GM21360 (cell line): Measurements from ENCODE around the gene BAIAP2.

Experiments
- ATAC-seq: cut with Tn5 transposase; IDR thresholded peaks from one replicate; pipeline ENCODE4 v1.9.1; 2021; ENCODE audit warnings: mild to moderate bottlenecking, moderate library complexity; ENCODE audit not compliant: unreplicated experiment

The BAIAP2 gene

GRCh38 chr17:81036197-81036941 is 1.4 kb downstream of the BAIAP2 start:
- ATAC-seq, result no peak

DNA sequence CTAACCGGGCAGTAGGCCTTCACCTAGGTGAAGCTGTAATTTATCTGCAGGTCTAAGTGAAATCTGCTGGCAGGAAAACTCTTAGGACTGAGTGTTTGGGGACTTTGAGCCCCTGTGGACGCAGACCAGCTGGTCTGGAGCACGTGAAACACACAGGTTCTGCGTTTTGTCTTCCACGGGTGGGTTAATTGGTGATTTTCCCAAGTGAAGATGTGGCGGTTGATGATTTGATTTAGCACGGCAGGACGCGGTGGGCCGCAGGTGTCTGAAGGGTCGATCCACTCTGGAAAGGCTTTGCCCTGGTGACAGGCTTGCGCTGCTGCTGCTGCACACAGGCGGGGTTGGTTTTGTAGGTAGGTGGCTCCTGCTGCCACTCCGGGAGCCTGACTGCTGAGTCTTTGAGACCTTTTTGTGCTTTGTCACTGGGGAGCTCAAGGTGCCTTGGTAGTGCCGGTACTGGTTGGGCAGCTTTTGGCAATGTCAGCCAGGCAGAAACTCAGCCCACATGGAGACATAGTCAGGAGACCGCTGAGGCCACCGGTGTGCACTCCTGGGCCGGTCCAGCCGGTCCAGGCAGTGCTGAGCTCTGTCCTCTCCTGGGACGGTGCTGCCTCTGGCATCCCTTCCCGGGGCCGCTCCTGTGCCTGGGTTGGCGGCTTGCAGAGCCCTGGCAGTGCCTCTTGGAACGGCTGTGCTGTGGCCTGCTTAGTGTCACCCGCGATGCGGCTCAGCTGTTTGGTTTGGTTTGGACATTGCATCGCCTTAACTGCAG is 2.3 kb downstream of the BAIAP2 start:
- no peak for ATAC-seq

DNA sequence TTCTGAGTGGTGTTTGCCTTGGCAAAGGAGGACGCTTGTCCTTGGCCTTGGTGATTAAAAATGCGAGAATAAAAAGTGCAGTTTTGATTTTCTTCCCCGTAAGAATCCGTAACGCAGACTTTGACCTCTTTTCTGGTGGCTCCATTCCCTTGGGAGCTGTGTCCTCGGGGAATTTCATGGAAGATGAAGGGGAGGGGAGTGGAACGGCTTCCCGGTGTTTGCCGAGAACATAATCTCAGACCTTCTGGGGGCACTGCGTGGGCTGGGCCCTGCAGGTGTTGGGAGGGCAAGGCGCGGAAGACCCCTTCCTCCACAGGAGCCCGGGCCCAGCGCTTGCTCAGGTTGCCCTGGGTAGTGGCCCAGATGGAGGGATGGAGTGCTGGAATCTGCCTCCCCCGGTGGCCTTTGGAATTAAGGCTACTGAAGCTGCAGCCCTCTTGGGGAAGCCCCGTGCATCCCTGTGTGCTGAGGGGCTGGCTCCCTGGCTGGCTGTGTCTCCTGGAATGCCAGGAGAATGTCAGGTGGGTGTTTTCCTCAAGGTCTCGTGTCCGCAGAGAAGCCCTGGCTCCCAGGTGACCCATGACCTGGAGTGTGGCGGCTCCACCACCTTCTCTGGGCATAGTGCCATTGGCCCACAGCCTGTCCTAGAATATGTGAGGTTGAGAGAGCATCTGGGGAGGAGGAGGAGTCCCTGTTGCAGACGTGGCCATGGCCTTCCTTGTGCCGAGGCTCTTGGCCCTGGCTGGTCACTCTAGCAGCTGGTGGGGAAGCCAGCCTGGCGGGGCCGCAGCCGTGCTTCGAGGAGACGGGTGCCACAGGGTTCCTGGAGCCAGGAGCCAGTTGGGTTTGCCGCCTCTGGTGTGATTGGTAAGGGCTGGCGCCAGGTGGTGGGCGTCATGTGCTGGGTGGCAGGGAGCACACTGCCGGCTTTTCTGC is 3.1 kb downstream of the BAIAP2 start:
- no peak for ATAC-seq

- no peak for ATAC-seq
Observed at GRCh38 chr17:81039096-81039495, 4.1 kb downstream of the BAIAP2 start.

- ATAC-seq, result no peak
Observed at GRCh38 chr17:81039854-81040758, 5.2 kb downstream of the BAIAP2 start.

DNA sequence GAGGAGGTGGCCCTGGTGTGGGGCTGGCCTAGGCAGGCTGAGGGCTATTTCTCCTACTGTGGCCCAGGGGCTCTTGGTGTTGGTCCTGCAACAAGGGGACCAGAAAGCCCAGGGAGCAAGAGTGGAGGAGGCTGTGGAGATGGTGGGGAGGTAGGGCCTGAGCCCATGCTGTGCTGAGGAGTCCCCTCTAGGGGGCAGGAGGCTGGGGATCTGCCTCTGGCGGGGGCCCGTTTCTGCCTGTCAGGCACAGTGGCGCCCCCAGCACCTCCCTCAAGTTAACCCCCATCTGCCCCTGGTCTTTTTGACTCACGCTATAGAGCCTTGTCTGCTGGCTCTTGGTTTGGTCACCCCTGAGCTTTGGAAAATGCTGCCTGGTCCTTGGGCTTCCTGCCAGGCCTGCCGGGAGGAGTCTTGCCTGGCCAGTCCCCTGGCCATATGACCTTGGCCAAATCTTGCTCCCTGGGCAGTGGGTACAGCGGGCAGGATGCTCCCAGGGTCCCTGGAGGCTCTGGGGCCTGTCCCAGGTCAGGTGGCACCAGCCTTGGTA is 5.9 kb downstream of the BAIAP2 start:
- no peak for ATAC-seq

- ATAC-seq, result no peak
Observed at GRCh38 chr17:81042606-81043005, 7.7 kb downstream of the BAIAP2 start.

GRCh38 chr17:81043319-81043724 is 8.4 kb downstream of the BAIAP2 start:
- ATAC-seq, result no peak

- no peak for ATAC-seq
Observed at GRCh38 chr17:81043725-81044427, 8.9 kb downstream of the BAIAP2 start.

DNA sequence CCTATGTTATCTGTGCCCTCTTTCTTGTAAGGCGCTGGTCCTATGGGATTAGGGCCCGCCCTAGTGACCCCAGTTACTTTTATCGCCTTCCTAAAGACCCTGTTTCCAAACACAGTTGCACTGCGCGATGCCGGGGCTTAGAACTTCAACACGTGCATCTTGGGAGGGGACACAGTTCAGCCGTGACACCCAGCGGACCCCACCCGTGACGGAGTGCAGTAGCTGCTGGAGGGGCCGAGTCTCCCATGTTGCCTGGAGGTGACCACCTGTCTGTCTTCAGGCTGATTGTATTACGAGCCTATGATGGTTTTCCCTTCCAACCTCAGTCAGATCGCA is 9.4 kb downstream of the BAIAP2 start:
- ATAC-seq, result no peak

DNA sequence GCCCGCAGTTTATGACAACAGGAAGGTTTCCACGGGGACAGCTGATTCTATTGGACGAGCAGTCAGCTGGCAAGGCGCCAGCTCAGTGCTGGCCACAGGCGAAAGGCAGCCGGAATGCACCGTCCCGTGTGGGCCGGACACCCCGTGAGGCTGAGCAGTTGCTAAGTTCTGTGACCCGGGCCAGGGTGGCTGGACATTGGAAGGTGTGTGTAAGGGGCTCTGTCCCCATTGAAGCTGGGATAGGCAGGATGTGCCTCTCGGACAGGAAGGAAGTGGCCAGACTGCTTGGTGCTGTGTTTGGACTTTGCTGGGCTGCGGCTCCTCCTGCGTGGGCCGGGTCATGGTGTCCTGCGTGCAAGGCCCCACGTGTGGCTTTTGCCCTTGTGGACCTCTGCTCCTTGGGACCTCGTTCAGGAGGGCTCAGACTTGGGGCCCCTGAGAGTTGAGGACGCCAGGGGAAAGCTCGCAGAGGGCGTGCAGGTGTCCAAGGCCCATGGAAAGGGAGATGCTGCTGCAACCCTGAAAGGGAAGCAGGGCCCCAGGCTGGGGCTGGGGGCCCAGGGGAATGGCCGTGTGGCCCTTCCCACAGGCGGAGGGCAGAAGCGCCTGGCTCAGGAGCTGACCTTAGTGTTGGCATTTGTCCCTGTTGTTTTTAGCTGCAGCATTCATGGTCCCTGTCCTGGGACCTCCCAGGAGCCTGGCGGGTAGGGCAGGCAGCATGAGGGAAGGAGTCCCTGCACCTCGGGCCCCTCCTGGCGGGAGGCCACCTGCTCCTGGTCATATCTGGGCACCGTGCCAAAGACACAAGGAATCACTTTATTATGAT is 10.0 kb downstream of the BAIAP2 start:
- no peak for ATAC-seq

- ATAC-seq, result no peak
Observed at GRCh38 chr17:81045590-81046095, 10.7 kb downstream of the BAIAP2 start.

GRCh38 chr17:81046132-81046769 is 11.3 kb downstream of the BAIAP2 start:
- no peak for ATAC-seq

- no peak for ATAC-seq
Observed at GRCh38 chr17:81046770-81047359, 11.9 kb downstream of the BAIAP2 start.

DNA sequence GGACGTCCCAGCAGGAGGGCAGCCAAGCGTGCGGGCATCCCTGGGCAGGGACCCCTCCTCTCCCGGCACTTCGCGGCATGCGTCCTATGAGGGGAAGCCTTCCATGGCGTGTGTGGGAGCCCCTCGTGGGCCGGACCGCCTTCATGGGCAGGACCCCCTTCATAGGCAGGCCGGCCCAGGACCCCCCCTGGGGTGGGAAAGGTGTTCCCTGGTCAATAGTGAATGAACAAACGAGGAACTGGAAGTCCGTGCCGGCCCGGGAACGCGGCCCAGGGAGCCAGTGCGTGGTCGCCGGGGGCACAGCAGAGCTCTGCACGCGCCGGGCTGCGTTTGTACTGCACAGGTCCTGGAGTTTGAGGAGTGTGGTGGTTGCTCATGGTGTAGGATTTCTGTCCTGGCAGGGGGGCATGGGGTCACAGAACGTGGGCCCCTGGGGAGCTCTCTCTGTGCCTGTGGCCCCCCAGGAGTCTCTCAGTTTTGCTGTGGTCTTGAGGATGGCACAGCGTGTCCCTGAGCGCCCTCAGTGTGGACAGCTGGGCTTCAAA is 13.9 kb downstream of the BAIAP2 start:
- no peak for ATAC-seq

DNA sequence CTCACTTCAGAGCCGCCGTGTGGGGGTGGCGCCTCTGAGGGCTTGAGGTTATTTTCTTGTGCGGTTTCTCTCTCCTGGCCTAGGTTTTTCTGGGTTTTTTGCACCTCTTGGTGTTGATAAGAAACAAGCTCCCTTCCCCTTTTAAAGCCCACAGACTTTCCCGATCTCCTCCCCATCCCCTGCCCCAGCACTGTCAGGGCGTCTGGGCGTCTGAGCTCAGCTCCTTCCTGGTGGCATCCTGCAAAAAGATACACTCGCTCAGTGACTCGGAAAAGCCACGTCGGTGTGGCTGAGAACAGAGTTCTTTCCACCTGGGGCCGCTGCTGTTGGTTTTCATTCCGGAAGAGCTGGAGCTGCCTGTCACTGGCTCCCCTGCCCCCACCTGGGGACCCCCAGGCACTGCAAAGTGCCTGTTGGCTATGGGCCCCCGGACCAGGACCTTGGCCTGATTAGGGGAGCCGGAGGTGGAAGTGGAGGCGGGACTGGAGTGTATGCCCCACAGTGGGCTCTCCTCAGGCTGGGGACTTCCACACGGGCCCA is 14.5 kb downstream of the BAIAP2 start:
- ATAC-seq, result no peak

DNA sequence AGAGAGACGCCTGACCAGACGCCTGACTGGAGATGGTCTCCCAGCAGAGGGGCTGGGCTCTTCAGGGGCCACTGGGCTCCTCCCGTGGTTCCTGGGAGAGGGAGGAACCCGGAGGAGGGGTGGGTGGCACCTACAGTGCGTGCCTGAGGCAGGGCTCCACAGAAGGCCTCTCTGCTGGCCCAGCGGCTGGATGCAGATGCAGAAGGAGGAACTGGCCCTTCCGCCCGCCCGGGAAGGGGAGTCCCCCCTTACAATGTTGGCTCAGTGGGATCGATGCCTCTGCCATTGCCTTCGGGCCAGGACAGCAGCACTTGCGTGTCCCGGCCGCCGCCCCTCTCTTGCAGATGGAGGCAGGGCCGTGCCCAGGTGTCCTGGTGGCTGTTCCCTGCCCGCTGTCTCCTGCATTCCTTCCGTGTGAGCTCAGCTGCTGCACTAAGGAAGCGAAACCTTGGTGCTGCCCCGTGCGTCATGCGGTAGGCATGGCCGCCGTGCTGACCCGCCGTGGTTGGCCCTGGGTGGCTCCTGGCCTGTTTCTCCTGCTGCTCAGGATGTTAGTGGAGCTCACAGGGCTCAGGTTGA is 15.1 kb downstream of the BAIAP2 start:
- no peak for ATAC-seq
